Breast epithelium (tissue), 4 donors: ENCODE results near the gene DDX46. TPM values are rescaled to one million over a fixed set of nuclear protein-coding genes. Genes with fewer than 3 reads are reported as not detected.

Experiments used
- DNase-seq, 2 donors: peaks; one replicate each; pipeline ENCODE4 v3.0.0-alpha.2; 2019; ENCODE audit warnings: low spot score in 2 of 2
- H3K27ac ChIP-seq, 2 donors: fragments of 200-600 bp; sonication (generic) in 1 of 2; one replicate each; pipeline ENCODE4 v1.5.1; 2016 to 2019; ENCODE audit warnings: mild to moderate bottlenecking in 1 of 2
- H3K27me3 ChIP-seq, 2 donors: fragments of 200-600 bp; sonication (generic) in 1 of 2; one replicate each; pipeline versions ENCODE4 v1.5.1 to v1.6.0; 2017 to 2019; ENCODE audit warnings: control low read depth in 1 of 2, mild to moderate bottlenecking in 1 of 2
- H3K36me3 ChIP-seq: fragments of 200-600 bp; one replicate; pipeline ENCODE4 v1.5.1; 2019
- H3K4me1 ChIP-seq, 2 donors: fragments of 200-600 bp; sonication (generic); one replicate each; pipeline ENCODE4 v1.5.1; 2016 to 2019; ENCODE audit warnings: control low read depth in 1 of 2
- H3K4me3 ChIP-seq, 3 donors: fragments of 200-600 bp; sonication (generic); 1 replicate in 2 of 3; 2 replicates in 1 of 3; pipeline ENCODE4 v1.5.1; 2016 to 2019; ENCODE audit warnings: mild to moderate bottlenecking in 3 of 3, moderate library complexity in 2 of 3
- H3K9me3 ChIP-seq, 2 donors: fragments of 200-600 bp; sonication (generic) in 1 of 2; one replicate each; pipeline ENCODE4 v1.5.1; 2016 to 2019; ENCODE audit warnings: control low read depth in 1 of 2
- POLR2A ChIP-seq: fragments of 450-650 bp; IDR thresholded peaks from one replicate; pipeline ENCODE4 v1.6.1; 2016; ENCODE audit warnings: antibody characterized with exemption, mild to moderate bottlenecking, moderate library complexity
- POLR2AphosphoS5 ChIP-seq, 3 donors: sonication (generic); formaldehyde crosslinking; IDR thresholded peaks; one replicate each; pipeline ENCODE4 v1.6.1; 2017; ENCODE audit warnings: antibody characterized with exemption in 3 of 3
- intact Hi-C: fragments of 100-400 bp; cut with DNase I; formaldehyde crosslinking; loops from one replicate; pipeline ENCODE4 v1.15.1; 2023; ENCODE audit warnings: low total_unique reads
- total RNA-seq, 3 donors: library from RNA; depleted of rRNA; stranded (reverse); fragments of >200 nt; gene quantifications; one replicate each; pipeline ENCODE4 v1.1.0, GENCODE V29; 2016
- TF ChIP-seq, protein P1 (sequence below), 3 donors: fragments of 450-650 bp; IDR thresholded peaks; one replicate each; pipeline ENCODE4 v1.5.1; 2016 to 2017; ENCODE audit warnings: antibody characterized with exemption in 3 of 3, mild to moderate bottlenecking in 3 of 3, moderate library complexity in 3 of 3

The DDX46 gene
- total RNA-seq, 3 donors from 2014 or later, result 37.8 to 62.6 (median 51.1) TPM

DNA sequence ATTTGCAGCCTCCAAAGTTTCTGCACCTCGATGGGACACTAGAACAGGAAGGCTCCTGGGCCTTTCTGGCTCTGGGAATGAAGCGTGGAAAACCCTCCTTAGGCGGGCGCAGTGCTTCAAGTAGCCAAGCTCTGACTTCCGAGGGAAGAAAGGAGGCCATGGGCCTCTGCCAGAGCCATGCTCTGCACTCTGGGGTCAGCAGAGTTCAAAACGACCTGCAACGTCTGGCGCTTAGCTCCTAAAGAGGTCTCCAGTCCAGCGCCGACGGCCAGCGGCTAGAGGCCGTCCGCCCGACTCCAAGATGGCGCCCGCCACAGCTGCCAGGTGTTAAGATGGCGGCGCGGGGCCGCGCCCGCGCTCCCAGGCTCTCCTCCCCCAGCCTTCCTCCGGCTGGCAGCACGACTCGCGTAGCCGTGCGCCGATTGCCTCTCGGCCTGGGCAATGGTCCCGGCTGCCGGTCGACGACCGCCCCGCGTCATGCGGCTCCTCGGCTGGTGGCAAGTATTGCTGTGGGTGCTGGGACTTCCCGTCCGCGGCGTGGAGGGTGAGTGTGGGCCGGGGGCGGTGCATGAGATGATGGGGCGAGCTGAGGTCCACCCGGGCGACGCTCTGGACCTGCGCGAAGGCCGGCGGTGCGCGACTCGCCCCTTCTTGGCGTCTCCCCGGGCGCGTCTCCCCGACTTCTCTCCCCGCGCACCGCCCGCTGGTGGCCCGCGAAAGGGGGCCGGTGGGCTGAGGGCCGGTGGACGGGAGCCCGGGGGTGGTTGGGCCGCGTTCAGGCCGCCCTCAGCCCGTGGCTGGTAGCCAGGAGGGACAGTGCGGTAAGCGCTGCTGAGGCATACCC, 115.6 kb downstream of the DDX46 start, which contains the start of gene TXNDC15:
TXNDC15 (plus strand) TSS at position 385 of the 844 bp plus-strand sequence; CDS start at position 442, 57 bp downstream.
- Histone ChIP-seq H3K27me3 (no peaks in the 10 kb centered on the region), H3K36me3 (no peaks in the 10 kb centered on the region), H3K4me3 (peak within 1 kb of the TSS; percentile 83 to 93 (median 91)), H3K9me3 (no peaks in the 10 kb centered on the region), H3K4me1 (peaks cover 0 to 7% of the 10 kb centered on the region in 2 donors), H3K27ac (peak within 1 kb of the TSS; percentile 90 to 96)
- intact Hi-C loops, result no loop called here
- DNase-seq, result peak; percentile 71 to 85
- TF ChIP-seq POLR2A, result peak; percentile 35
- TF ChIP-seq, protein P1, sequence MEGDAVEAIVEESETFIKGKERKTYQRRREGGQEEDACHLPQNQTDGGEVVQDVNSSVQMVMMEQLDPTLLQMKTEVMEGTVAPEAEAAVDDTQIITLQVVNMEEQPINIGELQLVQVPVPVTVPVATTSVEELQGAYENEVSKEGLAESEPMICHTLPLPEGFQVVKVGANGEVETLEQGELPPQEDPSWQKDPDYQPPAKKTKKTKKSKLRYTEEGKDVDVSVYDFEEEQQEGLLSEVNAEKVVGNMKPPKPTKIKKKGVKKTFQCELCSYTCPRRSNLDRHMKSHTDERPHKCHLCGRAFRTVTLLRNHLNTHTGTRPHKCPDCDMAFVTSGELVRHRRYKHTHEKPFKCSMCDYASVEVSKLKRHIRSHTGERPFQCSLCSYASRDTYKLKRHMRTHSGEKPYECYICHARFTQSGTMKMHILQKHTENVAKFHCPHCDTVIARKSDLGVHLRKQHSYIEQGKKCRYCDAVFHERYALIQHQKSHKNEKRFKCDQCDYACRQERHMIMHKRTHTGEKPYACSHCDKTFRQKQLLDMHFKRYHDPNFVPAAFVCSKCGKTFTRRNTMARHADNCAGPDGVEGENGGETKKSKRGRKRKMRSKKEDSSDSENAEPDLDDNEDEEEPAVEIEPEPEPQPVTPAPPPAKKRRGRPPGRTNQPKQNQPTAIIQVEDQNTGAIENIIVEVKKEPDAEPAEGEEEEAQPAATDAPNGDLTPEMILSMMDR (IDR thresholded peaks at IDR 0.05), result no peak
- TF ChIP-seq POLR2AphosphoS5 (IDR thresholded peaks at IDR 0.05), result peak in 2 of 3 donors; percentile 70

DNA sequence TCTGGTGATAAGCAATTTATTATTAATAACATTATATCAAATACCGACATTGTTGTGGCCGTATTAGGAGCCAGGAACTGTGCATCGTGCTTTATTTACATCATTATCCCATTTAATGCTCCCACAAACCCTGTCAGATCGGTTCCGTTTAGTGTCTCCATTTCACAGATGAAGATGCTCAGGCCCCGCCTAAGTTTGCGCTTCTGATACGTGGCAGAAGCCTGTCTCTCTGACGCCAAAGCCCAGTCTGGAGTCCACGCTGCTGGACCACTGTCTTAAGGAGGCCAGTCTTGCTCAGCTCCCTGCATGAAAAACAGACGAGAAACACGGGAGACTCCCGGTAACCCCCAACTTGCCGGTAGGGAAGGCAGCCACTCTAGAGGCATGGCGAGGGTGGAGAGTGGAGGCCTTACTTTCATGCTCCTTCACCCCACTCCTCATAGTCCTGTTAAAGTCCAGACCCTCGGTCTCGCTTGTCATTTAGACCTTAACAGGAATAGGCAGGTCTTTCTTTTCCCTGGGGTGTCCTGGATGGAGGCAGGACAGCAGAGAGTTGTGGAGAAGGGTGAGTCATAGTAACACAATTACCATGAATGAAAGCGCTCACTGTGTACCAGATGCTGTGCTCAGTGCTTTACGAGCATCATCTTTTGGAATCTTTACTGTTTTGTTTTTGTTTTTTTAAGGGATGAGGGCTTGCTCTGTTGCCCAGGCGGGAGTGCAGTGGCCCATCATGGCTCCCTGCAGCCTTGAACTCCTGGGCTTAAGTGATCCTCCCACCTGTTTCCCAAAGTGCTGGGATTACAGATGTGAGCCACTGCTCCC, 116.5 kb downstream of the DDX46 start:
- peak in 1 of 2 donors; percentile 29 for DNase-seq
- H3K4me1 ChIP-seq, result peaks cover 0 to 7% of the 10 kb centered on the region in 2 donors
- H3K27ac ChIP-seq, result peak overlapping the region; percentile 90 to 96
- no peaks in the 10 kb centered on the region for H3K9me3 ChIP-seq
- intact Hi-C loops, result no loop called here
- H3K4me3 ChIP-seq, result peak overlapping the region; percentile 83 to 93 (median 91)
- H3K27me3 ChIP-seq, result no peaks in the 10 kb centered on the region
- TF ChIP-seq, protein P1 (IDR thresholded peaks at IDR 0.05), result no peak
- TF ChIP-seq POLR2AphosphoS5 (IDR thresholded peaks at IDR 0.05) (no peak), POLR2A (no peak)
- no peaks in the 10 kb centered on the region for H3K36me3 ChIP-seq

DNA sequence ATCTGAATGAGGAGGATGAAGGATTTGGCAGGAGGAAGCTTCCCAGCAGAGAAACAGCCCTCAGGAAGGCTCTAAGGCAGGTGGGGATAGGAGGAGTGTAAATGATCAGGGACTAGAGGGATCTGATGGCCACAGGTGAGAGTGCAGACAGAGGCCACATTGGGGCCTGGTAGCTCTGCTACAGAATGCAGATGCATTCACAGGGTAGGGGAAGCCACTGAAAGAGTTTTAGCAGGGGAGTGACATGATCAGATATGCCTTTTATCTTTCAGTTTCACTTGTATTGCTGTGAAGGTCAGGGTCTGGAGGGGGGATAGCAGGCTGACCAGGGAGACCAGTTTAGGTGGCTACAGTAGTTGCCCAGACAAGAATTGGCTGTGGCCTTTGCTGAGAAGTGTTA, 118.6 kb downstream of the DDX46 start:
- no peak overlapping the region for H3K27ac ChIP-seq

DNA sequence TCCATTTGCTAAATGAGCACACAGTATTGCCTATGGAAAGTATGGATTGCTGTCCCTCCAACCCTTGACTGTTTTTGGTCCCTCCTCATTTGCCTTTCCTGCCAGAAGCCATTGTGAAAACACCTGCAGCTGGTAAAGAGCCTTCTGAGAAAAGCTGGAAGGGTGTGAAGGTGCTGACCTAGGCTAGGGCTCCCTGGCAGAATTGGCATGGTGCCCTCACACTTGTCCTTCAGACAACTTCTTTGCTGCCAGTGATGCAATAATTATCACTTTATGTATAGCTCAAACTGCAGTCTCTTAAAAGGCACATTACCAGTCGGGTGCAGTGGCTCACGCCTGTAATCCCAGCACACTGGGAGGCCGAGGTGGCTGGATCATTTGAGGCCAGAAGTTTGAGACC, 119.8 kb downstream of the DDX46 start:
- TF ChIP-seq, protein P1 (IDR thresholded peaks at IDR 0.05), result no peak
- TF ChIP-seq POLR2A (no peak), POLR2AphosphoS5 (IDR thresholded peaks at IDR 0.05) (no peak)
- intact Hi-C loops, result no loop called here
- no peak for DNase-seq
- H3K27ac ChIP-seq, result no peak overlapping the region
- H3K4me3 ChIP-seq, result no peak overlapping the region
- H3K36me3 ChIP-seq, result no peaks in the 10 kb centered on the region
- H3K27me3 ChIP-seq, result no peaks in the 10 kb centered on the region
- H3K4me1 ChIP-seq, result peaks cover 0 to 7% of the 10 kb centered on the region in 2 donors
- no peaks in the 10 kb centered on the region for H3K9me3 ChIP-seq

More for the DNA sequence above, 118.6 kb downstream of the DDX46 start:
- H3K36me3 ChIP-seq, result no peaks in the 10 kb centered on the region
- H3K9me3 ChIP-seq, result no peaks in the 10 kb centered on the region
- H3K4me3 ChIP-seq, result no peak overlapping the region
- H3K4me1 ChIP-seq, result peaks cover 0 to 7% of the 10 kb centered on the region in 2 donors
- no peaks in the 10 kb centered on the region for H3K27me3 ChIP-seq
- TF ChIP-seq POLR2AphosphoS5 (IDR thresholded peaks at IDR 0.05) (no peak), POLR2A (no peak)
- TF ChIP-seq, protein P1 (IDR thresholded peaks at IDR 0.05), result no peak
- DNase-seq, result no peak
- intact Hi-C loops, result no loop called here
